PC-9 (cell line): ENCODE measurements around the gene ADAMTS19. TPM values are rescaled to one million over a fixed set of nuclear protein-coding genes. Genes with fewer than 3 reads are reported as not detected.

Experiments
- BruUV-seq: library from RNA; stranded (reverse); fragments of 400-500 nt; replicated peaks from 2 replicates; lab custom pipeline; 2021; lab: Mats Ljungman, UMichigan
- CTCF ChIA-PET: fragments of 300-600 bp; sonication (Branson Sonifier 250); formaldehyde crosslinking; loops from one replicate; lab custom pipeline; 2022; ENCODE audit warnings: antibody characterized with exemption; lab: Charles Lee
- POLR2A ChIA-PET: fragments of 300-600 bp; sonication (Branson Sonifier 250); formaldehyde crosslinking; loops from one replicate; lab custom pipeline; 2022; ENCODE audit warnings: antibody characterized with exemption; ENCODE audit not compliant: unreplicated experiment; lab: Charles Lee
- DNase-seq, 2 experiments: peaks; one replicate each; pipeline versions ENCODE4 v3.0.0 to v3.0.0-alpha.2; 2015 to 2022; ENCODE audit warnings: mixed read lengths in 1 of 2
- H2AFZ ChIP-seq: fragments of 200-600 bp; sonication (generic); 2 replicates; pipeline ENCODE4 v1.8.1; 2017; ENCODE audit warnings: antibody characterized with exemption
- H3F3A ChIP-seq: fragments of 200-600 bp; sonication (generic); 2 replicates; pipeline ENCODE4 v1.8.1; 2017; ENCODE audit warnings: antibody characterized with exemption, mild to moderate bottlenecking, low read depth; ENCODE audit not compliant: insufficient read depth
- H3K27ac ChIP-seq: fragments of 200-600 bp; sonication (generic); 2 replicates; pipeline ENCODE4 v1.6.1; 2016; ENCODE audit warnings: mixed run types
- H3K27me3 ChIP-seq: fragments of 200-600 bp; sonication (generic); 2 replicates; pipeline ENCODE4 v1.6.1; 2016; ENCODE audit warnings: low read depth, mixed run types; ENCODE audit not compliant: insufficient read depth
- H3K36me3 ChIP-seq: fragments of 200-600 bp; sonication (generic); 2 replicates; pipeline ENCODE4 v1.6.1; 2016; ENCODE audit warnings: low read depth, mixed run types
- H3K4me1 ChIP-seq: fragments of 200-600 bp; sonication (generic); replicated peaks from 2 replicates; pipeline ENCODE4 v1.6.1; 2016; ENCODE audit warnings: mixed run types; ENCODE audit not compliant: insufficient read depth
- H3K4me2 ChIP-seq: fragments of 200-600 bp; sonication (generic); 2 replicates; pipeline ENCODE4 v1.6.1; 2017; ENCODE audit warnings: mixed run types
- H3K4me3 ChIP-seq: fragments of 200-600 bp; sonication (generic); 2 replicates; pipeline ENCODE4 v1.6.1; 2016; ENCODE audit warnings: mixed run types
- H3K79me2 ChIP-seq: fragments of 200-600 bp; sonication (generic); 2 replicates; pipeline ENCODE4 v1.6.1; 2017; ENCODE audit warnings: low read depth, mixed run types
- H3K9me2 ChIP-seq: fragments of 200-600 bp; sonication (generic); 2 replicates; pipeline ENCODE4 v1.8.1; 2017; ENCODE audit warnings: mild to moderate bottlenecking; ENCODE audit not compliant: insufficient read depth
- H3K9me3 ChIP-seq: fragments of 200-600 bp; sonication (generic); 2 replicates; pipeline ENCODE4 v1.8.1; 2016; ENCODE audit warnings: low read depth; ENCODE audit not compliant: insufficient read depth
- H4K20me1 ChIP-seq: fragments of 200-600 bp; sonication (generic); 2 replicates; pipeline ENCODE4 v1.8.1; 2017; ENCODE audit not compliant: insufficient read depth
- CTCF ChIP-seq: fragments of 200-600 bp; sonication (generic); conservative IDR thresholded peaks from 2 replicates; pipeline ENCODE4 v1.6.1; 2017; ENCODE audit warnings: mixed run types, antibody characterized with exemption, mild to moderate bottlenecking, moderate library complexity
- EZH2 ChIP-seq: fragments of 200-600 bp; sonication (generic); IDR thresholded peaks from 2 replicates; pipeline ENCODE4 v1.8.0; 2017; ENCODE audit warnings: antibody characterized with exemption, low read depth
- intact Hi-C: fragments of 100-400 bp; cut with micrococcal nuclease; formaldehyde crosslinking; loops from one replicate; pipeline ENCODE4 v1.10.0; 2022; ENCODE audit not compliant: unreplicated experiment
- total RNA-seq: library from RNA; stranded (reverse); gene quantifications from 2 replicates; pipeline ENCODE4 v1.2.3, GENCODE V29; 2021

ADAMTS19 gene
- total RNA-seq, 1 experiment from 2014 or later, result not detected

DNA sequence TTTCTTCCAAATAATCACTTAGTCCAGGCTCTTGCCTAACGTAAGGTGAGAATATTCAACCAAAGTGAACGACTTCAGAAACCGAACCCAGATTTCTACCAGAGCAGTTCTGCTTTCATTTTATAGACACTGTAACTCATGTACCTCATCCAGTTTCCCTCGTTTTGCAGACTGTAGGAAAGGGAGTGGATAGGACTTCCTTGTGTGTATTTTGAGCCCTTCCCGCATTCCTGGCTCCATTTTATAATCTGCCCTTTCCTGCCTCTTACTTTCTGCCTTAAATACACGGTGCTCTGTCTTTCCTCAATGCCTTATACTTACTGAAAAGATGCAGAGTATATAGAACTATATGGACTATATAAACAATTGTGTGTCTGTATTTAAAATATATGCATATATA, 308.6 kb downstream of the ADAMTS19 start:
- no peak for DNase-seq
- H3F3A ChIP-seq, result no peaks in the 10 kb centered on the region
- POLR2A ChIA-PET, result no interaction called here
- no peak overlapping the region for H3K4me3 ChIP-seq
- no peaks in the 10 kb centered on the region for H3K27me3 ChIP-seq
- no peaks in the 10 kb centered on the region for H3K79me2 ChIP-seq
- TF ChIP-seq CTCF, result no peak
- no peak for TF ChIP-seq EZH2
- H4K20me1 ChIP-seq, result no peaks in the 10 kb centered on the region
- H3K27ac ChIP-seq, result no peak overlapping the region
- no peak overlapping the region for H2AFZ ChIP-seq
- no peaks in the 10 kb centered on the region for H3K9me3 ChIP-seq
- H3K9me2 ChIP-seq, result no peaks in the 10 kb centered on the region
- H3K36me3 ChIP-seq, result no peaks in the 10 kb centered on the region
- CTCF ChIA-PET, result interaction anchor here (0.5 kb wide), 1 partner anchor 862 kb away, joined by 5 read pairs; no protein-coding TSS in a partner anchor
- BruUV-seq, result no TSS peak
- H3K4me2 ChIP-seq, result no peak overlapping the region
- no peaks in the 10 kb centered on the region for H3K4me1 ChIP-seq
- intact Hi-C loops, result loop anchor here (1.0 to 5.0 kb wide), 4 partner anchors 366 to 863 kb away; no protein-coding TSS in a partner anchor

- CTCF ChIA-PET, result interaction anchor here (0.6 kb wide), 1 partner anchor 1350 kb away, joined by 3 read pairs; no protein-coding TSS in a partner anchor
- no peaks in the 10 kb centered on the region for H3K27me3 ChIP-seq
- no peak overlapping the region for H3K4me3 ChIP-seq
- no peak overlapping the region for H3K4me2 ChIP-seq
- no peaks in the 10 kb centered on the region for H3K9me2 ChIP-seq
- no peaks in the 10 kb centered on the region for H3K4me1 ChIP-seq
- H3K36me3 ChIP-seq, result no peaks in the 10 kb centered on the region
- H4K20me1 ChIP-seq, result no peaks in the 10 kb centered on the region
- TF ChIP-seq CTCF (no peak), EZH2 (no peak)
- BruUV-seq, result no TSS peak
- DNase-seq, result no peak
- no peaks in the 10 kb centered on the region for H3K79me2 ChIP-seq
- no peak overlapping the region for H2AFZ ChIP-seq
- POLR2A ChIA-PET, result no interaction called here
- H3K9me3 ChIP-seq, result no peaks in the 10 kb centered on the region
- H3K27ac ChIP-seq, result no peak overlapping the region
- intact Hi-C loops, result loop anchor here (5.0 kb wide), 1 partner anchor 1142 kb away; no protein-coding TSS in a partner anchor
- no peaks in the 10 kb centered on the region for H3F3A ChIP-seq
These were observed 310.1 kb downstream of the ADAMTS19 start for GRCh38 chr5:129770024-129770820.

DNA sequence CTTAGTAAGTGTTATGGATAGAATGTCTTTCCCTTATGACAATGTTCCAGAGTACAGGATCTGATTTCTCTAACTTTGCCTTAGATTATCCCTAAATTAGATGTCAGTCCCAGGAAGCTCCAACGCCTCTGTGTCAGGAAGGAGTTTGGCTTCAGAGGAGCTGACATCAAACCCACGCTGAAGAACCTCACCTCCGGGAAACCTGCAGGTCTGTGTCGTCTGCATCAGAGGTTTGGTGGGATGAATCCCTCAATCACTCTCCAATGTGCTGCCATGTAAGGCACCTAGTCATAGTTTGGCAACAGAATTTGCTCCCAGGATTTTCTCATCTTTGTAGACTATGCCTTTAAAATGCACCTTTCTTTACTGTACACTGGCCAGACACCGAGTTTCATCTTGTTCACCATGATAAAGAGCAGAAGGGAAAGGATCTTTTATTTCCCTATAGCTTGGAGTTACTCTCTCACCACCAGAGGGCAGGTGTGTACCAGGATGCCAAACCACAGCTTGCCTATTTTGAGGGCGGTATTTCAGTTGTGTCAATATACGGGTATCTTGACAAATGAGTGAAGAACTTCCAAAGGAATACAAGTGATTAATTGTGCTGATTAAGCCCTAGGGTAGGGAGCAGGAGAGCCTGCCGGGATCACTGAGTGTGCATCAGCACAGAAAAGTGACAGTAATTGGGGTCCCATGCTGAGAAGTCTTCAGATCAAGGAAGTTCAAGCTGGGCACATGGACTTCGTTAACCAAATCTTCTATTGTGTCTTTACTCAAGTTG, 311.1 kb downstream of the ADAMTS19 start:
- no peaks in the 10 kb centered on the region for H3K9me2 ChIP-seq
- H3K27ac ChIP-seq, result no peak overlapping the region
- no peaks in the 10 kb centered on the region for H3F3A ChIP-seq
- no TSS peak for BruUV-seq
- CTCF ChIA-PET, result interaction anchor here (0.6 to 1.1 kb wide), 2 partner anchors 81 to 866 kb away, joined by 3 to 5 read pairs; no protein-coding TSS in a partner anchor
- no peaks in the 10 kb centered on the region for H3K4me1 ChIP-seq
- no peaks in the 10 kb centered on the region for H3K36me3 ChIP-seq
- intact Hi-C loops, result loop anchor here (1.0 to 5.0 kb wide), 4 partner anchors 81 to 1339 kb away; no protein-coding TSS in a partner anchor
- H4K20me1 ChIP-seq, result no peaks in the 10 kb centered on the region
- TF ChIP-seq CTCF (peak; percentile 80), EZH2 (no peak)
- no peak overlapping the region for H3K4me3 ChIP-seq
- H3K4me2 ChIP-seq, result no peak overlapping the region
- DNase-seq, result peak in 1 of 2 experiments; percentile 35
- H3K27me3 ChIP-seq, result no peaks in the 10 kb centered on the region
- H2AFZ ChIP-seq, result no peak overlapping the region
- no peaks in the 10 kb centered on the region for H3K79me2 ChIP-seq
- POLR2A ChIA-PET, result no interaction called here
- H3K9me3 ChIP-seq, result no peaks in the 10 kb centered on the region
